ENCODE results near the gene KRTAP10-8. TPM values are rescaled to one million over a fixed set of nuclear protein-coding genes. Genes with fewer than 3 reads are reported as not detected.
"Not testable (repeated sequence)": the region's sequence is repeated elsewhere in the genome, so short reads cannot be mapped to it uniquely, and the experiment has no call there.

KRTAP10-8 gene
- total and polyA plus RNA-seq, 4 experiments from 2014 or later = not detected

GRCh38 chr21:44589586-44590305 is 22.1 kb upstream of the KRTAP10-8 start:
- POLR2A ChIA-PET (ENCODE audit: partially characterized antibody) = no interaction called here
- H3K4me3 ChIP-seq (ENCODE audit: low read length in 2 of 2) = no peak overlapping the region
- peak overlapping the region in 2 of 7 donors; percentile 19 to 24 for H3K27ac Mint-ChIP-seq

GRCh38 chr21:44590311-44590721 is 21.6 kb upstream of the KRTAP10-8 start:
- Histone ChIP-seq H3K27me3 (ENCODE audit: insufficient read depth, low read length) (no peaks in the 10 kb centered on the region), H3K4me1 (ENCODE audit: insufficient read depth, low read length) (no peaks in the 10 kb centered on the region), H3K36me3 (ENCODE audit: insufficient read depth, low read length) (no peaks in the 10 kb centered on the region), H3K4me3 (ENCODE audit: low read length in 2 of 2) (no peak overlapping the region), H3K27ac (ENCODE audit: low read depth, low read length) (no peak overlapping the region), H3K9me3 (ENCODE audit: control insufficient read depth in 1 of 2, low read length in 2 of 2) (no peaks in the 10 kb centered on the region)
- no peak for DNase-seq
- H3K4me3 Mint-ChIP-seq = no peak overlapping the region
- H3K9me3 Mint-ChIP-seq = no peaks in the 10 kb centered on the region
- H3K27me3 Mint-ChIP-seq = peaks cover 14 to 16% of the 10 kb centered on the region in 2 donors
- no peaks in the 10 kb centered on the region for H3K36me3 Mint-ChIP-seq
- peaks cover 0 to 8% (median 3%) of the 10 kb centered on the region in 4 donors for H3K4me1 Mint-ChIP-seq
- intact Hi-C loops (cut with micrococcal nuclease) = no loop called here
- H3K27ac Mint-ChIP-seq = no peak overlapping the region
- CTCF ChIA-PET (ENCODE audit: partially characterized antibody) = no interaction called here
- POLR2A ChIA-PET (ENCODE audit: partially characterized antibody) = no interaction called here

More at GRCh38 chr21:44589586-44590305, 22.1 kb upstream of the KRTAP10-8 start:
- Histone ChIP-seq H3K27ac (ENCODE audit: low read depth, low read length) (no peak overlapping the region), H3K4me1 (ENCODE audit: insufficient read depth, low read length) (no peaks in the 10 kb centered on the region), H3K27me3 (ENCODE audit: insufficient read depth, low read length) (no peaks in the 10 kb centered on the region), H3K36me3 (ENCODE audit: insufficient read depth, low read length) (no peaks in the 10 kb centered on the region), H3K9me3 (ENCODE audit: control insufficient read depth in 1 of 2, low read length in 2 of 2) (no peaks in the 10 kb centered on the region)
- no peaks in the 10 kb centered on the region for H3K9me3 Mint-ChIP-seq
- DNase-seq = no peak
- intact Hi-C loops (cut with micrococcal nuclease) = no loop called here
- H3K27me3 Mint-ChIP-seq = peaks cover 15 to 18% of the 10 kb centered on the region in 2 donors
- H3K36me3 Mint-ChIP-seq = no peaks in the 10 kb centered on the region
- H3K4me3 Mint-ChIP-seq = no peak overlapping the region
- CTCF ChIA-PET (ENCODE audit: partially characterized antibody) = no interaction called here
- peaks cover 0 to 5% (median 3%) of the 10 kb centered on the region in 4 donors for H3K4me1 Mint-ChIP-seq

GRCh38 chr21:44590897-44591800 is 20.7 kb upstream of the KRTAP10-8 start:
- peaks cover 8 to 13% of the 10 kb centered on the region in 2 donors for H3K27me3 Mint-ChIP-seq
- H3K27ac Mint-ChIP-seq; H3K27me3 ChIP-seq (ENCODE audit: insufficient read depth, low read length); H3K9me3 Mint-ChIP-seq; H3K4me1 Mint-ChIP-seq; H3K4me3 Mint-ChIP-seq; H3K27ac ChIP-seq (ENCODE audit: low read depth, low read length); H3K4me1 ChIP-seq (ENCODE audit: insufficient read depth, low read length); H3K4me3 ChIP-seq (ENCODE audit: low read length in 2 of 2); H3K36me3 ChIP-seq (ENCODE audit: insufficient read depth, low read length); intact Hi-C loops (cut with micrococcal nuclease); DNase-seq; CTCF ChIA-PET (ENCODE audit: partially characterized antibody); H3K36me3 Mint-ChIP-seq; H3K9me3 ChIP-seq (ENCODE audit: control insufficient read depth in 1 of 2, low read length in 2 of 2): not testable (repeated sequence)
- POLR2A ChIA-PET (ENCODE audit: partially characterized antibody) = interaction anchor here (1.1 kb wide), 1 partner anchor 28 kb away, joined by 3 read pairs; no protein-coding TSS in a partner anchor

GRCh38 chr21:44591801-44592130 is 20.1 kb upstream of the KRTAP10-8 start:
- H3K9me3 Mint-ChIP-seq; H3K4me3 ChIP-seq (ENCODE audit: low read length in 2 of 2); H3K27me3 ChIP-seq (ENCODE audit: insufficient read depth, low read length); H3K27me3 Mint-ChIP-seq; H3K4me1 Mint-ChIP-seq; H3K36me3 Mint-ChIP-seq; H3K4me1 ChIP-seq (ENCODE audit: insufficient read depth, low read length); H3K36me3 ChIP-seq (ENCODE audit: insufficient read depth, low read length); H3K9me3 ChIP-seq (ENCODE audit: control insufficient read depth in 1 of 2, low read length in 2 of 2); intact Hi-C loops (cut with micrococcal nuclease); CTCF ChIA-PET (ENCODE audit: partially characterized antibody); H3K4me3 Mint-ChIP-seq; DNase-seq; H3K27ac ChIP-seq (ENCODE audit: low read depth, low read length): not testable (repeated sequence)
- POLR2A ChIA-PET (ENCODE audit: partially characterized antibody) = interaction anchor here (1.1 kb wide), 1 partner anchor 27 kb away, joined by 3 read pairs; no protein-coding TSS in a partner anchor
- H3K27ac Mint-ChIP-seq = peak overlapping the region in 1 of 7 donors; percentile 25

- H3K4me3 Mint-ChIP-seq = no peak within 1 kb of the TSS
- POLR2A ChIA-PET (ENCODE audit: partially characterized antibody) = no interaction called here
- Histone ChIP-seq H3K9me3 (ENCODE audit: control insufficient read depth in 1 of 2, low read length in 2 of 2) (no peaks in the 10 kb centered on the region), H3K27ac (ENCODE audit: low read depth, low read length) (no peak within 1 kb of the TSS), H3K4me1 (ENCODE audit: insufficient read depth, low read length) (no peaks in the 10 kb centered on the region), H3K4me3 (ENCODE audit: low read length in 2 of 2) (no peak within 1 kb of the TSS), H3K27me3 (ENCODE audit: insufficient read depth, low read length) (no peaks in the 10 kb centered on the region), H3K36me3 (ENCODE audit: insufficient read depth, low read length) (no peaks in the 10 kb centered on the region)
- DNase-seq = no peak
- peaks cover 0 to 9% of the 10 kb centered on the region in 2 donors for H3K27me3 Mint-ChIP-seq
- no peaks in the 10 kb centered on the region for H3K9me3 Mint-ChIP-seq
- H3K4me1 Mint-ChIP-seq = peaks cover 0 to 8% (median 3%) of the 10 kb centered on the region in 4 donors
- CTCF ChIA-PET (ENCODE audit: partially characterized antibody) = no interaction called here
- intact Hi-C loops (cut with micrococcal nuclease) = no loop called here
- H3K36me3 Mint-ChIP-seq = no peaks in the 10 kb centered on the region
- peak within 1 kb of the TSS in 2 of 7 donors; percentile 24 to 25 for H3K27ac Mint-ChIP-seq
Measured at GRCh38 chr21:44592446-44593311, 19.2 kb upstream of the KRTAP10-8 start, which contains the start of gene KRTAP10-6. TSS of gene KRTAP10-6 (minus strand) at chr21:44592505. CDS start at chr21:44592484, 21 bp downstream.

- Mint-ChIP-seq H3K4me3 (no peak overlapping the region), H3K4me1 (peaks cover 0 to 8% (median 3%) of the 10 kb centered on the region in 4 donors), H3K9me3 (peaks cover 0 to 9% (median 4%) of the 10 kb centered on the region in 8 donors), H3K36me3 (no peaks in the 10 kb centered on the region), H3K27me3 (peaks cover 2 to 13% of the 10 kb centered on the region in 2 donors), H3K27ac (peak overlapping the region in 2 of 7 donors; percentile 24 to 59)
- Histone ChIP-seq H3K9me3 (ENCODE audit: control insufficient read depth in 1 of 2, low read length in 2 of 2) (no peaks in the 10 kb centered on the region), H3K27me3 (ENCODE audit: insufficient read depth, low read length) (no peaks in the 10 kb centered on the region), H3K4me1 (ENCODE audit: insufficient read depth, low read length) (no peaks in the 10 kb centered on the region), H3K27ac (ENCODE audit: low read depth, low read length) (no peak overlapping the region), H3K4me3 (ENCODE audit: low read length in 2 of 2) (no peak overlapping the region), H3K36me3 (ENCODE audit: insufficient read depth, low read length) (no peaks in the 10 kb centered on the region)
- no peak for DNase-seq
- intact Hi-C loops (cut with micrococcal nuclease) = no loop called here
- ChIA-PET CTCF (ENCODE audit: partially characterized antibody) (interaction anchor here (0.7 kb wide), 1 partner anchor 199 kb away, joined by 3 read pairs; no protein-coding TSS in a partner anchor), POLR2A (ENCODE audit: partially characterized antibody) (no interaction called here)
Measured at GRCh38 chr21:44593598-44594405, 18.1 kb upstream of the KRTAP10-8 start.
